Thyroid gland (tissue), 4 donors: ENCODE data around the gene RAB37.

Experiments
- CTCF ChIP-seq, 6 experiments: fragments of 200-600 bp in 3 of 6; fragments of 450-650 bp in 3 of 6; sonication (generic) in 3 of 6; IDR thresholded peaks; one replicate each; pipeline ENCODE4 v1.5.1; 2016 to 2019; ENCODE audit warnings: antibody characterized with exemption in 6 of 6, mild to moderate bottlenecking in 2 of 6, inconsistent platforms in 1 of 6, moderate library complexity in 1 of 6
- POLR2A ChIP-seq, 2 donors: fragments of 450-650 bp; IDR thresholded peaks; one replicate each; pipeline ENCODE4 v1.6.1; 2017; ENCODE audit warnings: antibody characterized with exemption in 2 of 2, mild to moderate bottlenecking in 2 of 2, moderate library complexity in 1 of 2

GRCh38 chr17:74746376-74746775 is 9.3 kb downstream of the RAB37 start:
- no peak for TF ChIP-seq CTCF (IDR thresholded peaks at IDR 0.05)
- no peak for TF ChIP-seq POLR2A (IDR thresholded peaks at IDR 0.05)
